ENCODE data around the gene ATP8A2. TPM values are rescaled to one million over a fixed set of nuclear protein-coding genes. Genes with fewer than 3 reads are reported as not detected.
"Not testable (repeated sequence)": the region's sequence is repeated elsewhere in the genome, so short reads cannot be mapped to it uniquely, and the experiment has no call there.

Gene ATP8A2
- total RNA-seq, 4 donors from 2014 or later: 0.16 to 0.54 (median 0.26) TPM

- Histone ChIP-seq H3K36me3 (no peaks in the 10 kb centered on the region), H3K4me1 (no peaks in the 10 kb centered on the region), H3K9me3 (no peaks in the 10 kb centered on the region), H3K4me3 (no peak overlapping the region), H3K27ac (no peak overlapping the region), H3K27me3 (peaks cover 3% of the 10 kb centered on the region)
- WGBS, 2 donors (ENCODE audit: low coverage in 1 of 2): 58 to 100% methylated on average over 1 to 3 of the region's 3 CpGs
- TF ChIP-seq CTCF (IDR thresholded peaks at IDR 0.05) (no peak), POLR2A (IDR thresholded peaks at IDR 0.05) (no peak), EP300 (IDR thresholded peaks at IDR 0.05) (no peak), POLR2AphosphoS5 (IDR thresholded peaks at IDR 0.05) (no peak)
- ATAC-seq: no peak
Observed at GRCh38 chr13:25501231-25501630, 129.5 kb downstream of the ATP8A2 start.

- 60 to 68% methylated on average over 3 of the region's 3 CpGs for WGBS, 2 donors (ENCODE audit: low coverage in 1 of 2)
- ATAC-seq: no peak
- H3K4me1 ChIP-seq: no peaks in the 10 kb centered on the region
- H3K27me3 ChIP-seq: peaks cover 7% of the 10 kb centered on the region
- no peaks in the 10 kb centered on the region for H3K36me3 ChIP-seq
- no peak overlapping the region for H3K4me3 ChIP-seq
- H3K9me3 ChIP-seq: no peaks in the 10 kb centered on the region
- no peak overlapping the region for H3K27ac ChIP-seq
- TF ChIP-seq EP300 (IDR thresholded peaks at IDR 0.05): no peak
- TF ChIP-seq POLR2AphosphoS5 (IDR thresholded peaks at IDR 0.05): no peak
- no peak for TF ChIP-seq CTCF (IDR thresholded peaks at IDR 0.05)
- no peak for TF ChIP-seq POLR2A (IDR thresholded peaks at IDR 0.05)
Observed at GRCh38 chr13:25502031-25502430, 130.3 kb downstream of the ATP8A2 start.

GRCh38 chr13:25502551-25502950 lies 130.8 kb downstream of the ATP8A2 start:
- no peak for ATAC-seq
- no peak overlapping the region for H3K27ac ChIP-seq
- TF ChIP-seq EP300 (IDR thresholded peaks at IDR 0.05): no peak
- no peak for TF ChIP-seq POLR2AphosphoS5 (IDR thresholded peaks at IDR 0.05)
- TF ChIP-seq POLR2A (IDR thresholded peaks at IDR 0.05): no peak
- TF ChIP-seq CTCF (IDR thresholded peaks at IDR 0.05): no peak
- no peaks in the 10 kb centered on the region for H3K9me3 ChIP-seq
- H3K36me3 ChIP-seq: no peaks in the 10 kb centered on the region
- H3K4me1 ChIP-seq: no peaks in the 10 kb centered on the region
- no peak overlapping the region for H3K4me3 ChIP-seq
- WGBS, 2 donors (ENCODE audit: low coverage in 1 of 2): 48 to 97% methylated on average over 3 to 4 of the region's 6 CpGs
- H3K27me3 ChIP-seq: peaks cover 7% of the 10 kb centered on the region

GRCh38 chr13:25503856-25504255 lies 132.1 kb downstream of the ATP8A2 start:
- TF ChIP-seq CTCF (IDR thresholded peaks at IDR 0.05) (no peak), POLR2A (IDR thresholded peaks at IDR 0.05) (no peak), EP300 (IDR thresholded peaks at IDR 0.05) (no peak), POLR2AphosphoS5 (IDR thresholded peaks at IDR 0.05) (no peak)
- H3K4me3 ChIP-seq: no peak overlapping the region
- WGBS, 2 donors (ENCODE audit: low coverage in 1 of 2): 73 to 85% methylated on average over 4 of the region's 4 CpGs
- no peak for ATAC-seq
- no peak overlapping the region for H3K27ac ChIP-seq
- H3K9me3 ChIP-seq: no peaks in the 10 kb centered on the region
- H3K4me1 ChIP-seq: no peaks in the 10 kb centered on the region
- H3K36me3 ChIP-seq: no peaks in the 10 kb centered on the region
- H3K27me3 ChIP-seq: peaks cover 12% of the 10 kb centered on the region

GRCh38 chr13:25507841-25508240 lies 136.1 kb downstream of the ATP8A2 start:
- WGBS, 2 donors (ENCODE audit: low coverage in 1 of 2): 21% methylated on average over 1 of the region's 1 CpG; no CpG with 5 or more reads in 1 of the 2 donors
- no peak for ATAC-seq
- TF ChIP-seq CTCF (IDR thresholded peaks at IDR 0.05): no peak
- no peak for TF ChIP-seq POLR2AphosphoS5 (IDR thresholded peaks at IDR 0.05)
- no peak for TF ChIP-seq POLR2A (IDR thresholded peaks at IDR 0.05)
- no peak for TF ChIP-seq EP300 (IDR thresholded peaks at IDR 0.05)

GRCh38 chr13:25513060-25513459 lies 141.3 kb downstream of the ATP8A2 start:
- ATAC-seq, H3K27me3 ChIP-seq, H3K4me3 ChIP-seq, H3K27ac ChIP-seq, H3K4me1 ChIP-seq, H3K36me3 ChIP-seq, H3K9me3 ChIP-seq: not testable (repeated sequence)
- no CpG with 5 or more reads among the region's 32 CpGs for WGBS, 2 donors (ENCODE audit: low coverage in 1 of 2)

More at GRCh38 chr13:25507841-25508240, 136.1 kb downstream of the ATP8A2 start:
- Histone ChIP-seq H3K4me3 (no peak overlapping the region), H3K9me3 (peaks cover 0 to 7% (median 0%) of the 10 kb centered on the region in 3 donors), H3K27me3 (peaks cover 12% of the 10 kb centered on the region), H3K27ac (no peak overlapping the region), H3K4me1 (no peaks in the 10 kb centered on the region), H3K36me3 (no peaks in the 10 kb centered on the region)
